NCI-H1930 (cell line): ENCODE results near the gene CD93.

ENCODE experiments used
- DNase-seq, 2 experiments: peaks; one replicate each; lab custom pipeline; 2025; lab: John Stamatoyannopoulos, UW

CD93 gene, protein sequence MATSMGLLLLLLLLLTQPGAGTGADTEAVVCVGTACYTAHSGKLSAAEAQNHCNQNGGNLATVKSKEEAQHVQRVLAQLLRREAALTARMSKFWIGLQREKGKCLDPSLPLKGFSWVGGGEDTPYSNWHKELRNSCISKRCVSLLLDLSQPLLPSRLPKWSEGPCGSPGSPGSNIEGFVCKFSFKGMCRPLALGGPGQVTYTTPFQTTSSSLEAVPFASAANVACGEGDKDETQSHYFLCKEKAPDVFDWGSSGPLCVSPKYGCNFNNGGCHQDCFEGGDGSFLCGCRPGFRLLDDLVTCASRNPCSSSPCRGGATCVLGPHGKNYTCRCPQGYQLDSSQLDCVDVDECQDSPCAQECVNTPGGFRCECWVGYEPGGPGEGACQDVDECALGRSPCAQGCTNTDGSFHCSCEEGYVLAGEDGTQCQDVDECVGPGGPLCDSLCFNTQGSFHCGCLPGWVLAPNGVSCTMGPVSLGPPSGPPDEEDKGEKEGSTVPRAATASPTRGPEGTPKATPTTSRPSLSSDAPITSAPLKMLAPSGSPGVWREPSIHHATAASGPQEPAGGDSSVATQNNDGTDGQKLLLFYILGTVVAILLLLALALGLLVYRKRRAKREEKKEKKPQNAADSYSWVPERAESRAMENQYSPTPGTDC

DNA sequence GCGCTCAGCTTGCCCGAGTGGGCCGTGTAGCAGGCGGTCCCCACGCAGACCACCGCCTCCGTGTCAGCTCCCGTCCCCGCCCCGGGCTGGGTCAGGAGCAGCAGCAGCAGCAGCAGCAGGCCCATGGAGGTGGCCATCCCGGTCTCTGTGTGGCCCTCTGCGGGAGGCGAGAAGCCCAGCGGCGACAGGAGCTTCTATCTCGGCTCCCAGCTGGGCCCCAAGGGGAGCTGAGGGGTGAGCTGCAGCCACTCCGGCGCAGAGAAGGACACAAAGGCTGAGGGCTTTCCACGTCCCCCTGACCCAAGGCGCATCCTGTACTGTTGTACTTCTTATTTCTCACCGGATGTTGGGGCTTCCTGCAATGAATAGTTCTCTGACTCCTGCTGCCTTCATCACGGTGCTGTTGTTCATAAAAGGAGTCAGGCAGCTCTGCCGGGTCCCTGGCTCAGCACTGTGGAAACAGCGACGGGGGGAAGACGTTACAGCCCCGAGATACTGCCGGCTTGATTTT, at the start of gene CD93:
TSS of gene CD93 (minus strand) at position 269 of the 511 bp plus-strand sequence. CDS start at position 137, 132 bp downstream.
- DNase-seq, result no peak

DNA sequence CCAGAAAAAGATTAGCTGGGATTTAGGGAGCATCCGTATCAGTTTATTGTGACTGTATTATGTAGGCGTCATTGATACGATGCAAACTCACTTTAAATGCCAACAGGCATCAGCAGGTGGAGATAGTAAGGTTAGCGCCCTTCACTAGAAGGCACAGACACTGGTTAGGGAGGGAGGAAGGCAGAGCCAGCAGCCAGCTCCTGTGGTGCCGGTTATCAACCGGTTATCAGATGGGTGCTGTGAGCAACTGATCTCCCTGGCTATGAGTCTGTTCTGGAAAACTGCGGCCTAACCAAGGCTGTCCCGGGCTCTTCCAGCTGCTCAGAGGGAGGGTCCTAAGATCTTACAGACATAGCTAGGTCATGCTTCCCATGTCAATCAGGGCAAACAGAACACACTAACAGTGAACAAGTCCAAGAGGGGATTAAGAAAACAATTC, 47.5 kb upstream of the CD93 start:
- DNase-seq, result no peak

DNA sequence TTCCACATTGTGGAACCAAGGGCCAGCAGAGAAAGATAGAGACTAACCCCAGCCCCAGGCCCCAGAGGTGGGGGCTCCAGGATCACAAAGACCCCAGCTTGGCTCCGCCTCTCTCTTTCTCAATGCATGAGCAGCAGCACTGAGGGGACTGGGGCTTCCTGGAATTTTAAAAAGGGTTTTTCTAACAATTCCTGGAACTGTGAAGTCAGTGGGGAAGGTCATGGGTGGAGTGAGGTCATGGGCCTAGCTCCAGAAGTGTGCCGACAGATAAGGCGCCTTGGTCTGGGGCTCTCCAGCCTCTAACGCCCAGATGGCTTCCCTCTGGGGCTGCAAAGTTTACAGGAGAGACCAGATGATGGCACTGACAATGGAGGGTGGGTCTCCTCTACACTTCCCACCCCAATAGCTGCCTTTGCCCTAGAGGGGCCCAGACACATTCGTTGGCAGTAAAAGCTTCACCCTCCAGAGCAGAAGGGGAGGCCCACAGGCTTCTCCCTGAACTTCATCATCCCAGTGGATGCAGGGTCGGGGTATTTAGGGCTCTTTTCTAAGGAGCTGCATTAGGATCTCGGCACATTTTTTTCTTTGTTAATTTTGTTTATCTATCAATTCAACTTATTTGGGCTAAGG, 46.9 kb upstream of the CD93 start:
- no peak for DNase-seq

DNA sequence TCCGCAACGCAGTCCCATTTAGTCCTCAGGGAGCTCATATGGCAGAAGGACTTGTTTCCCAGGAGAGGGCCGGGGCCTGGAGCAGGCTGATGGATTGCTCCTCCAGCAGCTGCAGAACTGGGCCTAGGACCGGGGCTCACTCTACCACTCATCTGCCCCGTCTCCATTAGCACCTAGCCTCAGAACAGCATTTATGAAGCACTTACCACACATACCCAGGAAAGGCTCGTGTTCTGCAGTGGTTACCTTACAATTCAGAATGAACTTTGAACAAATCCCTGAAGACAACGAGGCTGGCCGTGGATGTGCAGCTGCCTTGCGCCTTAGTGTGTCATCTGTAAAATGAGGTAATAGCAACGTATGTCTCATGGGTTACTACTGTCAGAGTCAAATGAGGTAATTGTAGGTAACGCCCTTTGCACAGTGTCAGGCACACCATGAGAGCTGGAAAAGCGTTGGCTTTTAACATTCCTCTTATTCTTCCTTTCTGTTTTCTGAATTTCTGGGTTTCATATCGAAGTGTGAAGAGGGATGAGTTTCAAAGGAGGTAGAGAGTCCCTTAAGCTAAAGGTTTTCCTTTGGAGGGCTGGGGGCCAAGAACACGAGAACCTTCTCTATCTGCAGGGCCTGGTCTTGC, 46.3 kb upstream of the CD93 start:
- no peak for DNase-seq

DNA sequence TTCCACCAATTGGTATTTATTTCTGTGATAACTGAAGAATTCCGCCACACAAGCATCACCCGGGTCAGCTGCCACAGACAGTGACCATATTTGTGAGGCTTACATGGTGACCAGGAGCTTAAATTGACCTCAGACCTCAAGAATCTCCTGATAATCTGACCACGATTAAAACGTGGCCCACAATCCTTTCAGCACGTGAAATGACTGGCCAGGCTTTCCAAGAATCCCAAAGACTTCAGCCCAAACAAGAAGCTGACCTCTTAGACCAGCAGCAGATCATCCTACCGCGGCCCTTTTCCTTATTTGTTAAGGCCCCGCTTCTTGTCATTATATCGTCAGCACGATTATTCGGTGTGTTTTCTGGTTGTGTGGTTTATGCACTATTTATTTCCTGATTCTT, 45.6 kb upstream of the CD93 start:
- DNase-seq, result no peak

DNA sequence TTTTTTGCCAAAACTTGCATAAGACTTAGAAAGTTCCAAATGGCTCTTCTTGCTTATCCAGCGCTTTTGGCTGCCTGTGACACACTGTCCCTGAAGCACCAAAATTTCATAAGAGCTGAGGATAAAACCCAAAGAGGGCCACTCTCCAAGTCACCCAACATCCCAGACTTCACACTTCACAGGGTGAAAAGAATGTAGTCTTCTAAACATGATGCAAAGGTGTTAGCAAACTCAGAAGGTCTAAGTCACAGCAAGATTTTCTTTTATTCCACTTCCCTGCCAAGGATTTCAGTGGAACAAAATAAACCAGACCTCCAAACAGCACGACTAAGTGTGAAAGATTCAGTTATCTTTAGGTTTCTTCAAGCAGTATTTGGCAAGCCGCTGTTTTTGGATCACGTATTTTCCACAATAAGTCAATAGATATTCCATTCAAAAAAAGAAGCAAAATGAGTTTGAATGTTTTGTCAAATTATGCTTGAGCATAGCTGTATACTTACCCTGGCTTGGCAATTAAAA, 44.6 kb upstream of the CD93 start:
- no peak for DNase-seq

DNA sequence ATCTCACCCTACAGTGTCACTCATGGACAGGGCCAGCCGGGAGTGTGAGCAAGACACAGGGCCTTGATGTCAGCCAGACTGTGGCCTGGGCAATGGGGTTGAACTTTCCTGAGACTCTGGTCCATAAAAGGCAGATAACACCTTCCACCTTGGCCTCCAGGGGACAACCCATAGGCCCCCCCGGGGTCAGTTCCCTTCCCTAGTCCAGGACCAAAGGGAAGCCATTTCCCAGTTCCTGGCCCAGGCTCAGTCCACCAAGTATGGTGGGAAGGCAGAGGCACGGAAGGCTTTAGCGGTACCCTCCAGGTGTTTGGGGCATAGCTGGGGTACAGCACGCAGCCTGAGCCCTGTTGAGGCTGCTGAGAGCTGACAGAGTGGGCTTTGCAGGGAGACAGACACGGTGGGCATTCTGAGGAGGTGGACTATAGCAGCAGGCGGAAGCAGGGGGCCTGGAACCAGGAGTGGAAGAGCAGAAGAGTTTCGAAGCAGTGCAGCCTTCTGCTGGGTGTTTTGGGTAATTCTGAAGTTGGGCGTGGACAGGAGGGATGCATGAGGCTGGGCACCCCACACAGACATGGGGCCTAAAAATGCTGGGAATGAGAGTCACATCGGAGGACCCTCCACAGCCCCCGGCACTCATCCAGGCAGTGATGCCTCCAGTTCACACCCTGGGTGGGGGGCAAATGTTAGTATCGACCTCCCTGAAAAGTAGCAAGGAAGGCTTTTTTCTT, 43.9 kb upstream of the CD93 start:
- no peak for DNase-seq

DNA sequence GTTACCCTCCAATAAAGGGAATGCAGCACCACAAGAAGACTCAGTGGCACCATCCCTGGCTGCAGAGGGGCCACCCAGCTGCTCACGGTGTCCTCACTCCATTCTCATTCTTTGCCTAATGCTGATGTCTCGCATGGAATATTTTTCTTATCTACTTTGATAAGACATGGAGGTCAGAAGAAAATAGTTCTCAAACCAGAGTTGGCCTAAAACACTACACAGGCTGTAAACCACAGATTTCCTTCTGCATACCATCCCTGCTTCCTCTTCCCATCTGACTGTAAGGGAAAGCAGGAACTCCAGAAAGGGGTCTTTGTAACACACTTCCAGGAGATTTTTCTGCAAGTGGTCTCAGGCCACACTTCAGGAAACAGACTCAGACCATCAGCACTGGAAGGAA, 43.1 kb upstream of the CD93 start:
- DNase-seq, result no peak

DNA sequence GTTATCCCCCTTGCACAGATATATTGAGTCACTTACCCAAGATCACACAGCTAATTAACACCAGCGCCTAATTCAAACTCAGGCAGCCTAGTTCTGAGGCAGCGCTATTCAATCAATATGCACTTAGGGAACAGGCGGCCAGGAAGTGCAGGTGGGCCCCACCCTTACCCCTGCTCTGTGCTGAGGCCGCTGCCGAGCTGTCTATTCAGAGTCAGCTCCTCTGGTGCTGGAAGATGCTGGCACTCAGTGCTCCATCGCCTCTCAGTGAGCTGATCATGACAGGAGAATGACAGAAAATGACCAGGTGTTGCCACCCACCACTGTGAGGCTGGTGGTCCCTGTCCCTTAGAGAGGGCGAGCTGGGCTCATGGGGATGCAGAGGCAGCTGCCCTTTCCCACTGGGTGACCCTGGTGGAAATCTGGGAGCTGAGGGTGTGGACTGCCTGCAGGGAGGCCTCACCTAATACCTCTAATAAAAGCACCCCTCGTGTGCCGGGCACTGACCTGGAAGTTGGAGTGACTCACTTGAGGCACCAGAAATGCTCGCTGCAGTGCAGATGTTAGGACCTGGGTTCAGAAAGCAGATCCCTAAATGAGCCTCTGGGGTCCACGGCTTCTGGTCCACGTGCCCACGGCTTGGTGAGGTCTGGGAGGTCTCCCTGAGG, 42.5 kb upstream of the CD93 start:
- DNase-seq, result no peak

DNA sequence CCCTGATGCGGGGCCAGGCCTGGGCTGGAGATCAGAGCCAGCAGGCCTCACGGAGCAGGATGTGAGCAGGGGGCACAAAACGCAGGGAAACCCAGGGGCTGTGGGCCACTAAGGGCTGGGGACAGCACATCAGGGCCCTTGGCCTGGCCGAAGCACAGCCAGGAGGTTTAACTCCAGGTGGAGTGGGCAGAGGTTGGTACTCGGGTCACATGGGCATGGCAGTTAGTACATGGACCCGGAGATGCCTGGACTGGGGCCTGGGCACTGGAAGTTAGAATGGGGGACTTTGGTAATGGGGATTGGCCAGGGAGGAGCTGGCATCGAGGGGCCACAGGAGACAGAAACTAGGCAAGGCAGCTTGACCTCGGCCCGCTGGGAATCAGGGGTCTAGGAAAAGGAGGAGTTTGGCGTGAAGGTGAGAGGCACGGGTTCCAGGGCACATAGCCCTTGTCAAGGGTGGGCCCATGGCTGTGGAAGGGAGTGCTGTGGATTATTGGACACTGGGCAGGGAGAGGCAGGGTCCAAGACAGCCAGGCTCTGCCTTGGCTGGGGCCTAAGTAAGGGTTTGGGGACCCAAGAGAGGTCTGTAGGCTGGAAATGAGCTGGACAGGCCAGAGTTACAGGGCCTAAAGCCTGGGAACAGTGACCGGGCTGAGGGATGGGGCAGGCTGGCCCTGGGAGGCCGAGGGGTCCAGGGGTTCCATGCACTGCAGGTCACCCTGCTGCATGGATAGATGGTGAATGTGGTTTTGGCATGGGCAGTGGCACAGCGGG, 41.6 kb upstream of the CD93 start:
- no peak for DNase-seq

DNA sequence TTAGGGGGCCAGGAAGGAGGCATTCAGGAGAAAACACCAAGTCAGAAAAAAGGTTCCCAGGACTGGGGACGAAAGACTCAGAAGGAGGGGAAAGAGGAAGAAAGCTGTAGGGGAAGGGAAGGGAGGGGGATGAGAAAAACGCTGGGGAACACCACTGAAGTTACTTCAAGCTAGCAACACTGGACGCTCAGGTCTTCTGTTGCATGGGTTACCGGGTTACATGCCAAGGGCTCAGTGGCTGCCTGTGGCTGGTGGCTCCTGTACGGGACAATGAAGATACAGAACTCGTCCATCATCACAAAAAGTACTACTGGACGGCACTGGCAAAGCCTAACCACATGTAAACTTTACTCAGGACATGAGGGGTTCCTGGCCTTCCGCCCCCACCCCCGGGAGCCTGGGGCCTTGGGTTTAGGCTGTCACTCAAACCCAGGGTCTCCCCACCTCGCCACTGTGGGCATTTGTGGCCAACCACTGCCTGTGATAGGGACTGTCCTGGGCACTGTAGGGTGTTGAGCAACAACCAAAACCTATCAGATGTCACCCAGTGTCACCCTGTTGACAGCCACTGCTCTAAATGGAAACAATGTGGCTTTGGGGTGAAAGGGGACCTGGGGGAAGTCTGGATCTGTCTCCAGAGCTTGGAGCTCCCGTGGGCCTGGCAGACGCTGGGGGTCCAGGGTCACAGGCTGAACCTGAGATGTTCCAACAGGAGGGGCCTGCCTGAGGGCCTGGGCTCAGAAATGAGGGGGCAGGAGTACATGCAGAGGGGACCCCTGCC, 40.3 kb upstream of the CD93 start:
- DNase-seq, result no peak

DNA sequence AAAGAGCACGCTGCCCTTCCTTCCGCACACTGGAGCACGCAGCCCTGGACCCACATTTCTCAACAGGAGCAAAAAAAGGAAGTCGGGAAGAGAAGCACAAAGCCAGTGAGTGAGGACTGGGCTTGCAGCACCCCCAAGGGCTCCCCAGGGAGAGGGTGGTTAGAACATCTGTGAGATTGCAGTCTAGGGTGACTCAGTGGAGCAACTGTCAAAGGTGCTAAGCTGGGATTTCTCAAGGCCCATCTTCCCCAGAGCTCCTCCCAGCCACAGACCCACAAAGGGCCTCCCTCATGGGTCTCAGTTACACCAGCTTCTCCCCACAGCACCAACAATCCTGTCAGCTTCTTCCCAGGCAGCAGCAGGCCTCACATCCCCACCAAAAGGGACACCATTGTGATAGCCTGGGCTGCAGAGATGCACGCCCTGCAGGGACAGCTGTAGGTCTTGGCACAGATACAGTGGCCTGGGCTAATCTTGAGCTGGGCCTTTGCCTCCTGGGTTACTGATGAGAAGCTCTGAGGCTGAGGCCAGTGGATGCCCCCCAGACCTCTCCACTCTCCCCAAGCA, 39.6 kb upstream of the CD93 start:
- DNase-seq, result no peak

DNA sequence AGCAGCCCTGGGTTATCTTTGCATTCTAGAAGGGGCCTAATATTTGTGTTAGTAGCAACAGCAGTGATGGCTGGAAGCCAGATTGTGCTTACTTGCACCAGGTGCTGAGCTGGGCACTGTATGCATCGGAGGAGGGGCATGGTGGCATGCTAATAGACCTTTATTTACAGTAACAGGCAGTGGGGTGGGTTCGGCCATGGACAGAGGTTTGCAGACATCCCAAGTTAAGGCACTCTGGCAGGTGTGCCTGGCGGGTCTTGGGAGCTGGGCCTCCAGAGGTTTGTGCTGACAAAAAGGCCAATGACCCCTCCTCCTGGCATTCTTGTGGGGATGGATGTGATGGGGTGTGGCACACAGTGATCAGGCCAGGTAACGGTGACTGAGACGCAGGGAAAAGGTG, 39.0 kb upstream of the CD93 start:
- DNase-seq, result no peak

DNA sequence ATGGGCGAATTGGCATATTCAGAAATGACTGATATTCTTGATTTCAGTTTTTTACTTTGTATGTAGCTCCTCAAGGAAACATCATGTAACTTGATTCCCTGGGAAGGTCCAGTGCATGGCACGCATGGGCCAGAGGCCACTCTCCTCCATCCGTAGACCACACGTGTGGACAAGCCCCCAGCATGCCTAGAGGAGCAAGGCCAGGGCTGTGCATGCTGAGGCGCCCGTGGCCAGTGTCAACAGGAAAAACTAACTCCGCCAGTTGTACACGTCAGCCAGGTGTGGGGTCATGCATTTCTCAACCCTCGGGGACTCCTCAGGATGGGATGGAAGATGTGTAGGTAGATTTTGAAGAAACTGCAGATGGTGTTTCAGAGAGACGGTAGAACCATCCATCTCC, 37.8 kb upstream of the CD93 start:
- DNase-seq, result no peak

DNA sequence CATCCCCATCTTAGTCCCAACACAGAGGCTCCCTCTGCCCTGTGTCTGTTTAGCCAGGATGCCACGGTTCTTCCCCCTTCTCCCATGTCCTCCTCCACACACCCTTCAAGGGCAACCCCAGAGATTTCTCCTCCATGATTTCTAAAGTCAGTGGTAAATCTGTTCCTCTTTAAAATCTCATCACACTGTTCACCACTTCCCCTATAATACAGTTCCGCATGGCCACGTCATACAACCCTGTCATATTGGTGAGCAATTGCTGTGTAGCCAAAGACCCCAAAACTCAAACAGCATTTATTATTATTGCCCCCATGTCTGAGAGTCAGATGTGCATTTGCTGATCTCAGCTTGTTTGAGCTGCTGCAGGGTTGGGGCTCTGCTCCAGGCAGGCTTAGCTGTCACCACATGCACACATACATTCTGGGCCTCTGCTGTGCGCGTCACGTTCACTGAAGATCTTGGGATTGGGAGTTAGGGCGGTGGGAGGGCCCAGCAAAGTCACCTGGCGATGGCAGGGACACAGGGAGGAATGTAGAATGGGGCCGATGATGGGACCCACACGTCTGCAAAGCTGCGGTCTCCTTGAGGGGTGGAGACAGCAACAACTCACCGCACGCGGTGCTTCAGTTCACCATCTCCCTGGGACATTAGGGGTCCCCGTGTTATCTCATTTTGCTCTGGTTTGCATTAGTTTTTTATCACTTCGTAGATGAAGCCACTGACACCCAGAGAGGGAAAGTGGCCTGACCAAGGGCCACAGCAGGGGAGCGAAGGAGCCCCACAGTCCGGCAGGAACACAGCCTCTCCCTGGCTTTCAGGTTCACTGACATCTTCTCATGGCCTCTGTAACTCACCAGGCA, 36.9 kb upstream of the CD93 start:
- no peak for DNase-seq

DNA sequence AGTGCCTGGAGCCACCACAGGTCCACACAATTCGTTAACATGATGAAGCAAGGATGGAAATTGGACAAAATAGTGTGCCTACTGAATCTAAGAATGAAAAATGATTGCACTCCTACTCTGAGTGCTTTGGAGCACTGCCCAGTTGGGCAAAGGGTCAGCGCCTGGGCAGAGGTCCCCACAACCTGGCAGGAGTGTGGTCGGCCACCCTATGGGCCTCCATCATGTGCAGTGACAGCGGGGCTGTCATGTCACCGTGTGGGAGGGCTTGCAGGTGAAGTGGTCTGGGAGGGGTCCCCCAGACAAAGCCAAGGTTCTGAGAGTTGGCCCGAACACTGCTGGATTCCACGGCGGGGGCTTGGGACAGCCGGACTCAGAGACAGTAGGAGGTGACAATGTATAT, 36.2 kb upstream of the CD93 start:
- no peak for DNase-seq

DNA sequence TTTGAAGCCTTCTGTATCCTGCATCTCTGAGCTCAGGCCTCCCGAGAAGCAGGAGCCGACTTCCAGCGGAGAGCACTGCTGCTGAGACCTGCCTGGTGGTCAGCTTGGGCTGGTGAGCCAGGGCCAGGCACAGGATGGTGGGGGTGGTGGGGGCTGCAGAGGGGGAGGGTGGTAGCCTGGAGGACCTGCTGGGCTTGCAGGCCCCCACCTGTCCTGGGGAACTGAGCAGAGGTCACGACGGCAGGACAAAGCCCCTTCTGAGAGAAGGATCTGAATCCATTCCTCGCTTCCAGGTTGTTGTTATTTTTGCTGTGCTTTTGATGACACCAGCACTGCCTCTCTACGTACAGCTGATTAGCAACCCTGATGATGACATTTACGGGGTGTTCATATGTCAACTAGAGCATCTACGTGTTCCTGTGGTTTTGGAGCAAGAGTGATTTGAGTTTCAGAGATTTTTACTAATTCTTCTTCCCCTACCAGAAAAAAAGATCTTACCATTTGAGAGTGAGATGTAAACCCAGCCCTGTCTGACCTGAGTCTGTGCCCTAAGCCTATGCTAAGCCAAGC, 35.7 kb upstream of the CD93 start:
- no peak for DNase-seq
